IMR-90 (cell line): Measurements from ENCODE around the gene IL24. TPM values are rescaled to one million over a fixed set of nuclear protein-coding genes. Genes with fewer than 3 reads are reported as not detected.
"Not testable (repeated sequence)": the region's sequence is repeated elsewhere in the genome, so short reads cannot be mapped to it uniquely, and the experiment has no call there.

Experiments
- ATAC-seq: fragments of 200-7000 bp; cut with Tn5 transposase; 2 replicates; pipeline ENCODE4 v1.9.1; 2020; ENCODE audit warnings: low read depth, mild to moderate bottlenecking, moderate library complexity
- BruUV-seq: library from RNA; stranded (reverse); fragments of 400-500 nt; replicated peaks from 2 replicates; lab custom pipeline; 2021; lab: Mats Ljungman, UMichigan
- CTCF ChIA-PET: fragments of 300-600 bp; formaldehyde crosslinking; extraction: SDS; loops from one replicate; lab custom pipeline; 2021; ENCODE audit warnings: antibody characterized with exemption; lab: Yijun Ruan, JAX
- POLR2A ChIA-PET: fragments of 300-600 bp; sonication (Branson Sonifier 250); formaldehyde crosslinking; loops from one replicate; lab custom pipeline; 2022; ENCODE audit warnings: antibody characterized with exemption; ENCODE audit not compliant: unreplicated experiment; lab: Charles Lee
- DNase-seq: peaks from one replicate; pipeline ENCODE4 v3.0.0; 2013
- H2AFZ ChIP-seq: replicated peaks from 2 replicates; pipeline ENCODE3; 2013; ENCODE audit warnings: low read length, mild to moderate bottlenecking; ENCODE audit not compliant: poor library complexity
- H2AK5ac ChIP-seq: 2 replicates; pipeline ENCODE4 v1.6.1; 2013; ENCODE audit warnings: low read depth, low read length, inconsistent platforms
- H2AK9ac ChIP-seq: replicated peaks from 2 replicates; pipeline ENCODE3; 2013; ENCODE audit warnings: mild to moderate bottlenecking, low read depth, low read length, moderate library complexity; ENCODE audit not compliant: poor library complexity
- H2BK120ac ChIP-seq: 2 replicates; pipeline ENCODE4 v1.6.1; 2013; ENCODE audit warnings: low read depth, low read length, inconsistent platforms
- H2BK15ac ChIP-seq: 3 replicates; pipeline ENCODE4 v1.6.1; 2013; ENCODE audit warnings: low read depth, low read length, inconsistent platforms
- H2BK20ac ChIP-seq: 2 replicates; pipeline ENCODE4 v1.6.1; 2013; ENCODE audit warnings: low read depth, mild to moderate bottlenecking, inconsistent platforms, low read length, moderate library complexity
- H2BK5ac ChIP-seq: 2 replicates; pipeline ENCODE4 v1.6.1; 2013; ENCODE audit warnings: mild to moderate bottlenecking, low read depth, low read length, inconsistent platforms; ENCODE audit not compliant: poor library complexity, severe bottlenecking
- H3K14ac ChIP-seq: replicated peaks from 2 replicates; pipeline ENCODE4 v1.6.1; 2013; ENCODE audit warnings: low read depth, low read length, inconsistent platforms
- H3K18ac ChIP-seq: 2 replicates; pipeline ENCODE4 v1.6.1; 2013; ENCODE audit warnings: low read depth, low read length, control low read depth
- H3K23ac ChIP-seq: 2 replicates; pipeline ENCODE4 v1.6.1; 2013; ENCODE audit warnings: low read depth, low read length, inconsistent platforms
- H3K27ac ChIP-seq: 2 replicates; pipeline ENCODE4 v1.5.1; 2013; ENCODE audit warnings: mild to moderate bottlenecking, control low read depth, low read length; ENCODE audit not compliant: insufficient read depth
- H3K27me3 ChIP-seq: 2 replicates; pipeline ENCODE4 v1.6.1; 2013; ENCODE audit warnings: low read length; ENCODE audit not compliant: control insufficient read depth, insufficient read depth
- H3K36me3 ChIP-seq: 2 replicates; pipeline ENCODE4 v1.6.1; 2013; ENCODE audit warnings: low read length, mixed read lengths; ENCODE audit not compliant: control insufficient read depth, insufficient read depth
- H3K4ac ChIP-seq: 2 replicates; pipeline ENCODE4 v1.6.1; 2013; ENCODE audit warnings: low read depth, low read length, inconsistent platforms
- H3K4me1 ChIP-seq: 2 replicates; pipeline ENCODE4 v1.6.1; 2013; ENCODE audit warnings: low read length, mixed read lengths; ENCODE audit not compliant: control insufficient read depth, insufficient read depth
- H3K4me2 ChIP-seq: 2 replicates; pipeline ENCODE4 v1.6.1; 2013; ENCODE audit warnings: low read depth, mild to moderate bottlenecking, control low read depth, low read length, moderate library complexity
- H3K4me3 ChIP-seq: 2 replicates; pipeline ENCODE4 v1.5.1; 2013; ENCODE audit warnings: low read depth, mild to moderate bottlenecking, control low read depth, low read length, moderate library complexity; ENCODE audit not compliant: insufficient read depth
- H3K56ac ChIP-seq: 2 replicates; pipeline ENCODE4 v1.6.1; 2013; ENCODE audit warnings: low read length, inconsistent platforms; ENCODE audit not compliant: insufficient read depth; ENCODE audit errors: extremely low read depth
- H3K79me1 ChIP-seq, 2 experiments: 2 replicates each; pipeline ENCODE4 v1.6.1; 2013; ENCODE audit warnings: low read length in 2 of 2, inconsistent platforms in 1 of 2, low read depth in 1 of 2
- H3K9ac ChIP-seq: 2 replicates; pipeline ENCODE4 v1.6.1; 2013; ENCODE audit warnings: low read depth, low read length, control low read depth
- H3K9me1 ChIP-seq: 2 replicates; pipeline ENCODE4 v1.6.1; 2013; ENCODE audit warnings: low read length, inconsistent platforms; ENCODE audit not compliant: insufficient read depth
- H3K9me3 ChIP-seq: 2 replicates; pipeline ENCODE4 v1.6.1; 2013; ENCODE audit warnings: low read length; ENCODE audit not compliant: control insufficient read depth, insufficient read depth
- H4K20me1 ChIP-seq: 2 replicates; pipeline ENCODE4 v1.6.1; 2013; ENCODE audit warnings: low read length, inconsistent platforms; ENCODE audit not compliant: insufficient read depth
- H4K5ac ChIP-seq: 2 replicates; pipeline ENCODE4 v1.6.1; 2013; ENCODE audit warnings: mild to moderate bottlenecking, low read depth, low read length, control low read depth
- H4K8ac ChIP-seq, 2 experiments: 2 replicates each; pipeline ENCODE4 v1.6.1; 2013; ENCODE audit warnings: low read depth in 2 of 2, low read length in 2 of 2, control low read depth in 1 of 2, inconsistent platforms in 1 of 2
- H4K91ac ChIP-seq: 2 replicates; pipeline ENCODE4 v1.6.1; 2013; ENCODE audit warnings: low read depth, low read length, inconsistent platforms; ENCODE audit not compliant: insufficient read depth
- CEBPB ChIP-seq: IDR thresholded peaks from 2 replicates; pipeline ENCODE4 v1.6.1; 2012; ENCODE audit warnings: low read depth, low read length, improper control_type of control experiment
- SMC3 ChIP-seq: fragments of 150-350 bp; IDR thresholded peaks from 2 replicates; pipeline ENCODE4 v1.6.1; 2016; ENCODE audit warnings: low read depth, mild to moderate bottlenecking, antibody characterized with exemption, low read length, moderate library complexity
- USF2 ChIP-seq: fragments of 150-350 bp; IDR thresholded peaks from 2 replicates; pipeline ENCODE4 v1.6.1; 2017; ENCODE audit warnings: mild to moderate bottlenecking, antibody characterized with exemption, low read length, low read depth
- WGBS, 2 experiments: methylation state at CpG; one replicate each; pipeline versions ENCODE4 v1.1.5 to v1.1.7; 2013; ENCODE audit warnings: missing lambda C conversion rate in 2 of 2; ENCODE audit not compliant: insufficient read length in 1 of 2; ENCODE audit errors: extremely low coverage in 2 of 2; 5-methylcytosine and 5-hydroxymethylcytosine counted together
- dilution Hi-C: fragments of 300-500 bp; cut with HindIII; formaldehyde crosslinking; loops from one replicate; pipeline ENCODE4 v1.14.3; 2018; ENCODE audit warnings: low sequenced_read_pairs; ENCODE audit not compliant: unreplicated experiment
- in situ Hi-C: fragments of 300-500 bp; cut with MboI; formaldehyde crosslinking; loops from 3 replicates; pipeline ENCODE4 v1.14.3; 2019; ENCODE audit warnings: low sequenced_read_pairs, inconsistent platforms, mixed read lengths
- intact Hi-C: fragments of 100-400 bp; cut with micrococcal nuclease; formaldehyde crosslinking; loops from 2 replicates; pipeline ENCODE4 v1.10.0; 2022
- polyA plus RNA-seq, 3 experiments: library from polyadenylated mRNA; depleted of rRNA; stranded (reverse); fragments of >200 nt; gene quantifications; 2 replicates each; pipeline ENCODE4 v1.2.3, GENCODE V29; 2012; ENCODE audit warnings: low replicate concordance in 1 of 3
- total RNA-seq: library from RNA; depleted of rRNA; stranded (reverse); fragments of >200 nt; gene quantifications from 2 replicates; pipeline ENCODE4 v1.2.3, GENCODE V29; 2012

IL24 gene
- total and polyA plus RNA-seq, 2 of the 4 experiments (the other 2 are of a cell fraction): 0.12 to 0.18 TPM

DNA sequence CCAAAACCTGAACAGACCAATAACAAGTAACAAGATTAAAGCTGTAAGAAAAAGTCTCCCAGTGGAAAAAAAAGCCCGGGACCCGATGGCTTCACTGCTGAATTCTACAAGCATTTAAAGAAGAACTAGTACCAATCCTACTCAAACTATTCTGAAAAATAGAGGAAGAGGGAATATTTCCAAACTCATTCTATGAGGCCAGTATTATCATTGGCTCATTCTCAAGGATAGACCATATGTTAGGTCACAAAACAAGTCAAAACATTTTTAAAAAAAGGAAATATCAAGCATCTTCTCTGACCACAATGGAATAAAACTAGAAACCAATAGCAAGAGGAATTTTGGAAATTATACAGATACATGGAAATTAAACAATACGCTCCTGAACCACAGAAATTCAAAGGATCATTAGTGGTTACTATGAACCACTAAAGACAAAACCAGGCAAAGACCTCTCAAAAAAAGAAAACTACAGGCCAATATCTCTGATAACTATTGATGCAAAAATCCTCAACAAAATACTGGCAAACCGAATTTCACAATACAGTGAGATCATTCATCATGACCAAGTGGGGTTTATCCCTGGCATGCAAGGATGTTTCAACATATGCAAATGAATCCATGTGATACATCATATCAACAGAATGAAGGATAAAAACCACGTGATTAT, 45.8 kb upstream of the IL24 start:
- H3K4ac ChIP-seq: no peak overlapping the region
- H3K23ac ChIP-seq: no peak overlapping the region
- ChIA-PET CTCF (interaction anchor here (1.1 kb wide), 1 partner anchor 13 kb away, joined by 4 read pairs; the partner anchor contains the start of gene IL20), POLR2A (no interaction called here)
- H3K18ac ChIP-seq: no peak overlapping the region
- peaks cover 2% of the 10 kb centered on the region; the same call in 1 of the 2 replicates for H3K4me1 ChIP-seq
- no peak overlapping the region for H2BK15ac ChIP-seq
- no peak overlapping the region for H2BK120ac ChIP-seq
- H3K79me1 ChIP-seq: no peaks in the 10 kb centered on the region
- no peak overlapping the region for H2AK9ac ChIP-seq
- H4K8ac ChIP-seq: no peak overlapping the region
- in situ Hi-C loops: no loop called here
- H3K36me3 ChIP-seq: no peaks in the 10 kb centered on the region
- H2AK5ac ChIP-seq: no peak overlapping the region
- H3K4me3 ChIP-seq: no peak overlapping the region
- ATAC-seq (no peak), DNase-seq (peak; percentile 44)
- dilution Hi-C loops: no loop called here
- no peak overlapping the region for H3K9ac ChIP-seq
- 0 out of 2 replicates have a peak, but pooled peaks cover 4% of the 10 kb centered on the region for H3K9me1 ChIP-seq
- intact Hi-C loops: no loop called here
- H4K5ac ChIP-seq: no peak overlapping the region
- no peak overlapping the region for H3K56ac ChIP-seq
- no peak overlapping the region for H3K4me2 ChIP-seq
- H2AFZ ChIP-seq: no peak overlapping the region
- no peaks in the 10 kb centered on the region for H3K9me3 ChIP-seq
- no peak overlapping the region for H3K27ac ChIP-seq
- H4K20me1 ChIP-seq: no peaks in the 10 kb centered on the region
- TF ChIP-seq CEBPB: peak; percentile 79
- TF ChIP-seq SMC3: no peak
- 0 out of 2 replicates have a peak, but pooled peaks have one; percentile 12 for TF ChIP-seq USF2
- WGBS, 2 experiments: no CpG with 5 or more reads among the region's 5 CpGs
- no peaks in the 10 kb centered on the region; the same call in 1 of the 2 replicates for H3K27me3 ChIP-seq
- H4K91ac ChIP-seq: no peak overlapping the region
- H2BK20ac ChIP-seq: no peak overlapping the region
- H3K14ac ChIP-seq: no peak overlapping the region
- no TSS peak for BruUV-seq
- no peak overlapping the region for H2BK5ac ChIP-seq

DNA sequence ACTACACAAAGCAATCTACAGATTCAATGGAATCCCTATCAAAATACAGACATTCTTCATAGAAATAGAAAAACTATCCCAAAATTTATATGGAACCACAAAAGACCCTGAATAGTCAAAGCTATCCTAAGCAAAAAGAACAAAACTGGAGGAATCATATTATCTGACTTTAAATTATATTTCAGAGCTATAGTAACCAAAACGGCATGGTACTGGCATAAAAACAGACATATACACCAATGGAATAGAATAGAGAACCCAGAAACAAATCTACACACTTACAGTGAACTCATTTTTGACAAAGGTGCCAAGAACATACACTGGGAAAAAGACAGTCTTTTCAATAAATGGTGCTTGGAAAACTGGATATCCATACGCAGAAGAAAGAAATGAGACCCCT, 44.6 kb upstream of the IL24 start:
- H3K27me3 ChIP-seq, H3K14ac ChIP-seq, H2AK9ac ChIP-seq, H2BK15ac ChIP-seq, intact Hi-C loops, H3K4me2 ChIP-seq, BruUV-seq, H3K23ac ChIP-seq, DNase-seq, H2BK20ac ChIP-seq, H2AFZ ChIP-seq, H4K91ac ChIP-seq, POLR2A ChIA-PET, H2AK5ac ChIP-seq, H3K4ac ChIP-seq, H3K27ac ChIP-seq, H3K18ac ChIP-seq, H3K4me3 ChIP-seq, H3K9ac ChIP-seq, H3K9me1 ChIP-seq, dilution Hi-C loops, in situ Hi-C loops, H3K56ac ChIP-seq, H2BK120ac ChIP-seq, H3K79me1 ChIP-seq, CTCF ChIA-PET, H2BK5ac ChIP-seq, H4K8ac ChIP-seq, H3K4me1 ChIP-seq, H3K36me3 ChIP-seq, H3K9me3 ChIP-seq, ATAC-seq, H4K5ac ChIP-seq, H4K20me1 ChIP-seq: not testable (repeated sequence)
- WGBS, 2 experiments: no CpG with 5 or more reads among the region's 2 CpGs
